ENCODE measurements around the gene ACER2. TPM values are rescaled to one million over a fixed set of nuclear protein-coding genes. Genes with fewer than 3 reads are reported as not detected.

The ACER2 gene
- total and polyA plus RNA-seq, 2 of the 8 experiments (the other 6 are each of a cell fraction or from before 2014, with no cell fraction given): 7.4 to 8.8 TPM

DNA sequence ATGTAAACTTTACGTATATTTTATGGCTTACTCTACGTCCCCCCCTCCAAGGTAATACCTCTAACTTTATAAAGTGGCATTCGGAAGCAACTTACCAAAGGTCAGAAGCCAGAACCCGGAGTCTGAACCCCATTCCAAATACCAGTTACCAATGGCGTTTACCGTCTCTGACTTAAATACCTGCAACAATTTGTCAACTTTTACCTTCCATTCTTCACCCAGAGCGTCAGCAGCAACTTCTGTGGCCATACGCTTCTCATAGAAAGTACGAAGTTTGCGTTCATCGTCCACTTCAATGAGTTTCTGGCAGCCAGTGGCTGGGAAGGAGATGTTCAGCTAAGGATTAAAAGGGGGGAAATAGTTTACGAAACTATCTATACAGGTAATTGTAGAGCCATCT, 29.5 kb upstream of the ACER2 start:
- Histone ChIP-seq H3K18ac (ENCODE audit: extremely low read depth, low read length) (peak overlapping the region; percentile 62; the same call in 1 of the 2 replicates), H3K56ac (replicated peaks; ENCODE audit: insufficient read length, low read depth, low read length) (peak overlapping the region; percentile 74), H3K79me1 (ENCODE audit: low read depth, low read length) (no peaks in the 10 kb centered on the region), H2AK5ac (ENCODE audit: low read depth, low read length) (peak overlapping the region; percentile 29; the same call in 1 of the 2 replicates), H2BK15ac (ENCODE audit: low read length) (no peak overlapping the region), H3K23ac (ENCODE audit: insufficient read length) (no peak overlapping the region), H4K8ac (ENCODE audit: extremely low read depth, insufficient read depth, low read length) (no peak overlapping the region; the same call in 1 of the 2 replicates), H3K79me2 (ENCODE audit: control insufficient read depth in 1 of 2, insufficient read depth in 2 of 2, low read length in 2 of 2) (peaks cover 7 to 39% of the 10 kb centered on the region in 2 experiments; a peak in 3 of 4 replicates), H2AFZ (ENCODE audit: low read length) (no peak overlapping the region), H4K20me1 (replicated peaks in 1 of 2; ENCODE audit: control insufficient read depth in 1 of 2, insufficient read depth in 2 of 2, low read length in 2 of 2) (peaks cover 5 to 14% of the 10 kb centered on the region in 2 experiments), H3K4me3 (ENCODE audit: extremely low read depth in 1 of 4, insufficient read depth in 2 of 4, low read depth in 3 of 4, low read length in 4 of 4) (peak overlapping the region; percentile 75 to 99 (median 84)), H2BK12ac (ENCODE audit: low read depth, low read length) (no peak overlapping the region), H4K91ac (replicated peaks; ENCODE audit: insufficient read length, low read length) (peak overlapping the region; percentile 86), H3K4ac (replicated peaks; ENCODE audit: insufficient read length, low read depth, low read length) (no peak overlapping the region), H4K5ac (ENCODE audit: insufficient read length, low read depth, low read length) (peak overlapping the region; percentile 98), H3K9ac (replicated peaks in 1 of 4; ENCODE audit: extremely low read depth in 1 of 4, low read depth in 3 of 4, low read length in 3 of 4) (peak overlapping the region; percentile 96 to 100 (median 96)), H3K36me3 (ENCODE audit: control insufficient read depth in 2 of 4, insufficient read depth in 4 of 4, low read length in 3 of 4) (peaks cover 22 to 54% (median 49%) of the 10 kb centered on the region in 4 experiments), H3K27me3 (replicated peaks in 1 of 4; ENCODE audit: control insufficient read depth in 3 of 4, extremely low read depth in 1 of 4, insufficient read depth in 3 of 4, low read length in 3 of 4) (no peaks in the 10 kb centered on the region), H3K14ac (ENCODE audit: insufficient read length) (no peak overlapping the region), H2BK5ac (ENCODE audit: low read depth, low read length) (peak overlapping the region; percentile 92), H3K4me1 (replicated peaks in 1 of 4; ENCODE audit: control insufficient read depth in 3 of 4, insufficient read depth in 4 of 4, low read length in 3 of 4) (peaks cover 0 to 7% (median 2%) of the 10 kb centered on the region in 4 experiments; a peak in 2 of 7 replicates), H2BK20ac (ENCODE audit: low read length) (no peak overlapping the region), H3K4me2 (ENCODE audit: insufficient read depth in 1 of 2, low read depth in 2 of 2, low read length in 2 of 2) (peak overlapping the region; percentile 75 to 78), H3K23me2 (ENCODE audit: low read depth, low read length) (peaks cover 9% of the 10 kb centered on the region), H3K9me3 (ENCODE audit: insufficient read depth in 2 of 2, low read depth in 1 of 2, low read length in 1 of 2) (no peaks in the 10 kb centered on the region), H2BK120ac (replicated peaks; ENCODE audit: low read depth, low read length) (peak overlapping the region; percentile 60), H3K27ac (ENCODE audit: low read depth, low read length) (peak overlapping the region; percentile 92)
- 7% methylated on average over 12 of the region's 12 CpGs; no CpG with 5 or more reads in 1 of the 2 experiments for WGBS, 2 experiments (ENCODE audit: extremely low coverage in 1 of 2, insufficient coverage in 1 of 2, insufficient read length in 1 of 2, insufficient replicate concordance in 2 of 2, low coverage in 1 of 2, low lambda C conversion rate in 2 of 2, missing lambda C conversion rate in 1 of 2)
- DNase-seq (ENCODE audit: low read depth in 1 of 2, low spot score in 2 of 2): no peak
- TF ChIP-seq POLR2AphosphoS5 (IDR thresholded peaks at IDR 0.05; ENCODE audit: low read depth, low read length) (no peak), RFX5 (IDR thresholded peaks at IDR 0.05; ENCODE audit: borderline replicate concordance, low read depth, low read length) (no peak), SUZ12 (IDR thresholded peaks at IDR 0.05; ENCODE audit: low read length) (no peak), SAP30 (IDR thresholded peaks at IDR 0.05; ENCODE audit: insufficient read depth, insufficient replicate concordance, low read length) (no peak)
- peak; percentile 7 for FAIRE-seq
- ChIA-PET CTCF (ENCODE audit: partially characterized antibody) (no interaction called here), POLR2A (ENCODE audit: partially characterized antibody) (interaction anchor here (0.7 to 6.5 kb wide), 38 partner anchors 9 to 467 kb away, joined by 3 to 113 read pairs (median 4); partner anchors contain the start of genes ACER2, DENND4C and RRAGA)

Data from H1 (cell line).